ENCODE results near the gene ELOA.

ELOA gene

GRCh38 chr1:23752909-23753308 is 9.6 kb downstream of the ELOA start:
- Histone ChIP-seq H3K27ac (ENCODE audit: low read depth, low read length) (no peak overlapping the region), H3K36me3 (ENCODE audit: low read length) (peaks cover 39% of the 10 kb centered on the region)

GRCh38 chr1:23756676-23757075 is 13.4 kb downstream of the ELOA start:
- Histone ChIP-seq H3K9me2 (replicated peaks; ENCODE audit: insufficient read depth, low read length) (no peaks in the 10 kb centered on the region), H3K4me2 (ENCODE audit: low read depth, low read length, poor library complexity, severe bottlenecking) (no peak overlapping the region), H3K27me3 (ENCODE audit: low read length) (no peaks in the 10 kb centered on the region), H2AFZ (ENCODE audit: low read depth, low read length, severe bottlenecking) (no peak overlapping the region), H4K20me1 (ENCODE audit: low read depth, low read length) (no peaks in the 10 kb centered on the region), H3F3A (ENCODE audit: insufficient read depth) (no peaks in the 10 kb centered on the region), H3K4me3 (ENCODE audit: insufficient read depth, low read length, poor library complexity, severe bottlenecking) (no peak overlapping the region), H3K9ac (ENCODE audit: low read length) (no peak overlapping the region), H3K79me2 (ENCODE audit: insufficient read depth, low read length) (0 out of 2 replicates have a peak, but pooled peaks cover under 1% of the 10 kb centered on the region), H3K36me3 (ENCODE audit: low read length) (peaks cover 39% of the 10 kb centered on the region), H3K9me3 (ENCODE audit: insufficient read depth, low read length) (no peaks in the 10 kb centered on the region), H3K27ac (ENCODE audit: low read depth, low read length) (no peak overlapping the region)
- TF ChIP-seq EZH2phosphoT487 (conservative IDR thresholded peaks at IDR 0.05; ENCODE audit: low read length), result no peak
- no peak for TF ChIP-seq CTCF (IDR thresholded peaks at IDR 0.05; ENCODE audit: insufficient read depth, low read length, poor library complexity, severe bottlenecking)

More at GRCh38 chr1:23752909-23753308, 9.6 kb downstream of the ELOA start:
- H3K9me3 ChIP-seq (ENCODE audit: insufficient read depth, low read length), result no peaks in the 10 kb centered on the region
- no peak overlapping the region for H3K9ac ChIP-seq (ENCODE audit: low read length)
- TF ChIP-seq CTCF (IDR thresholded peaks at IDR 0.05; ENCODE audit: insufficient read depth, low read length, poor library complexity, severe bottlenecking) (no peak), EZH2phosphoT487 (conservative IDR thresholded peaks at IDR 0.05; ENCODE audit: low read length) (no peak)
- H3K79me2 ChIP-seq (ENCODE audit: insufficient read depth, low read length), result peaks cover 10% of the 10 kb centered on the region
- H3K9me2 ChIP-seq (replicated peaks; ENCODE audit: insufficient read depth, low read length), result no peaks in the 10 kb centered on the region
- H3K4me2 ChIP-seq (ENCODE audit: low read depth, low read length, poor library complexity, severe bottlenecking), result no peak overlapping the region
- H2AFZ ChIP-seq (ENCODE audit: low read depth, low read length, severe bottlenecking), result no peak overlapping the region
- no peaks in the 10 kb centered on the region for H3F3A ChIP-seq (ENCODE audit: insufficient read depth)
- no peaks in the 10 kb centered on the region for H4K20me1 ChIP-seq (ENCODE audit: low read depth, low read length)
- no peak overlapping the region for H3K4me3 ChIP-seq (ENCODE audit: insufficient read depth, low read length, poor library complexity, severe bottlenecking)
- no peaks in the 10 kb centered on the region for H3K27me3 ChIP-seq (ENCODE audit: low read length)

DNA sequence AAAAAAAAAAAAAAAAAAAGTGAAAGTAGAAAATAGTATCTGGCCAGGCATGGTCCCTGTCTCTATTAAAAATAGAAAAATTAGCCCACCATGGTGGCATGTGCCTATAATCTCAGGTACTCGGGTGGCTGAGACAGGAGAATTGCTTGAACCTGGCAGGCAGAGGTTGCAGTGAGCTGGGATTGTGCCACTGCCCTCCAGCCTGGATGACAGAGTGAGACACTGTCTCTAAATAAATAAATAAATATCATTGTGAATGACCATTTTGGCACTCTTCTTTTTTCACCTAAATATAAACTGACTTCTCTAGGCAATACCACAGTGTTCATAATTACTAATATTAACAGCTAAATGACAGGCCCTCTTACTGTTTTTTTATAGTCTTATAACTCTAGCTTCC is 14.5 kb downstream of the ELOA start:
- H3K9me3 ChIP-seq (ENCODE audit: insufficient read depth, low read length), result no peaks in the 10 kb centered on the region
- TF ChIP-seq CTCF (IDR thresholded peaks at IDR 0.05; ENCODE audit: insufficient read depth, low read length, poor library complexity, severe bottlenecking), result no peak
- no peak for TF ChIP-seq EZH2phosphoT487 (conservative IDR thresholded peaks at IDR 0.05; ENCODE audit: low read length)
- no peaks in the 10 kb centered on the region for H4K20me1 ChIP-seq (ENCODE audit: low read depth, low read length)
- no peaks in the 10 kb centered on the region for H3K27me3 ChIP-seq (ENCODE audit: low read length)
- H2AFZ ChIP-seq (ENCODE audit: low read depth, low read length, severe bottlenecking), result no peak overlapping the region
- H3K4me2 ChIP-seq (ENCODE audit: low read depth, low read length, poor library complexity, severe bottlenecking), result no peak overlapping the region
- no peaks in the 10 kb centered on the region for H3F3A ChIP-seq (ENCODE audit: insufficient read depth)
- no peak overlapping the region for H3K4me3 ChIP-seq (ENCODE audit: insufficient read depth, low read length, poor library complexity, severe bottlenecking)
- H3K27ac ChIP-seq (ENCODE audit: low read depth, low read length), result no peak overlapping the region
- H3K36me3 ChIP-seq (ENCODE audit: low read length), result peaks cover 32% of the 10 kb centered on the region
- no peaks in the 10 kb centered on the region for H3K79me2 ChIP-seq (ENCODE audit: insufficient read depth, low read length)
- no peak overlapping the region for H3K9ac ChIP-seq (ENCODE audit: low read length)
- H3K9me2 ChIP-seq (replicated peaks; ENCODE audit: insufficient read depth, low read length), result no peaks in the 10 kb centered on the region
